Fibroblast of villous mesenchyme (primary cell): Measurements from ENCODE around the gene KCND3. TPM values are rescaled to one million over a fixed set of nuclear protein-coding genes. Genes with fewer than 3 reads are reported as not detected.

Experiments
- DNase-seq: peaks from one replicate; pipeline ENCODE4 v3.0.0-alpha.2; 2010; ENCODE audit warnings: low read depth
- H3K4me3 ChIP-seq: 2 replicates; pipeline ENCODE4 v1.5.1; 2011; ENCODE audit warnings: low read depth, mild to moderate bottlenecking, low read length
- CTCF ChIP-seq: IDR thresholded peaks from 2 replicates; pipeline ENCODE4 v1.5.1; 2012; ENCODE audit warnings: low read depth, mild to moderate bottlenecking, low read length; ENCODE audit not compliant: insufficient read depth
- total RNA-seq: library from RNA; depleted of rRNA; stranded (reverse); fragments of >200 nt; gene quantifications from 2 replicates; pipeline ENCODE4 v1.2.3, GENCODE V29; 2012

The KCND3 gene
- total RNA-seq, 1 donor: 1.7 TPM

GRCh38 chr1:111943066-111943465 is 46.4 kb downstream of the KCND3 start:
- DNase-seq: no peak
- TF ChIP-seq CTCF: no peak

GRCh38 chr1:111938536-111938935 is 50.9 kb downstream of the KCND3 start:
- no peak overlapping the region for H3K4me3 ChIP-seq
- no peak for TF ChIP-seq CTCF
- DNase-seq: no peak

More at GRCh38 chr1:111943066-111943465, 46.4 kb downstream of the KCND3 start:
- no peak overlapping the region for H3K4me3 ChIP-seq

- H3K4me3 ChIP-seq: no peak overlapping the region
- no peak for TF ChIP-seq CTCF
- no peak for DNase-seq
These were observed 51.3 kb downstream of the KCND3 start for GRCh38 chr1:111938123-111938522.

- TF ChIP-seq CTCF: no peak
- no peak overlapping the region for H3K4me3 ChIP-seq
These were observed 52.2 kb downstream of the KCND3 start for GRCh38 chr1:111937147-111937725.

GRCh38 chr1:111934106-111934852 is 55.2 kb downstream of the KCND3 start:
- TF ChIP-seq CTCF: no peak
- DNase-seq: no peak
- H3K4me3 ChIP-seq: no peak overlapping the region

More at GRCh38 chr1:111937147-111937725, 52.2 kb downstream of the KCND3 start:
- no peak for DNase-seq

- TF ChIP-seq CTCF: no peak
- no peak overlapping the region for H3K4me3 ChIP-seq
- DNase-seq: no peak
These were observed 59.1 kb downstream of the KCND3 start for GRCh38 chr1:111930356-111930755.
